ENCODE data around the gene SERPING1.

GRCh38 chr11:57647960-57648800 is 50.7 kb downstream of the SERPING1 start:
- TF ChIP-seq HDGF (IDR thresholded peaks at IDR 0.05; ENCODE audit: borderline replicate concordance) (no peak), BHLHE40 (IDR thresholded peaks at IDR 0.05; ENCODE audit: borderline replicate concordance) (no peak), FOXK2 (IDR thresholded peaks at IDR 0.05) (no peak), ARNT (IDR thresholded peaks at IDR 0.05) (no peak), FOXA1 (IDR thresholded peaks at IDR 0.05) (no peak), L3MBTL2 (conservative IDR thresholded peaks at IDR 0.05) (no peak)

Measured in HEK293T (cell line).